Pons (tissue), 1 donor: ENCODE measurements around the gene DCAF5.

Source experiments
- DNase-seq: peaks from one replicate; pipeline ENCODE4 v3.0.0-alpha.2; 2016; ENCODE audit warnings: low spot score

DCAF5 gene

GRCh38 chr14:69005432-69006148, 147.3 kb downstream of the DCAF5 start:
- no peak for DNase-seq

GRCh38 chr14:69004731-69005431, 148.0 kb downstream of the DCAF5 start:
- no peak for DNase-seq

GRCh38 chr14:69003626-69004025, 149.3 kb downstream of the DCAF5 start:
- DNase-seq = no peak

GRCh38 chr14:69002069-69002468, 150.8 kb downstream of the DCAF5 start:
- no peak for DNase-seq

- no peak for DNase-seq
These were observed 151.5 kb downstream of the DCAF5 start for GRCh38 chr14:69001375-69001774.
